ENCODE results near the gene RAPGEF4.

RAPGEF4 gene

DNA sequence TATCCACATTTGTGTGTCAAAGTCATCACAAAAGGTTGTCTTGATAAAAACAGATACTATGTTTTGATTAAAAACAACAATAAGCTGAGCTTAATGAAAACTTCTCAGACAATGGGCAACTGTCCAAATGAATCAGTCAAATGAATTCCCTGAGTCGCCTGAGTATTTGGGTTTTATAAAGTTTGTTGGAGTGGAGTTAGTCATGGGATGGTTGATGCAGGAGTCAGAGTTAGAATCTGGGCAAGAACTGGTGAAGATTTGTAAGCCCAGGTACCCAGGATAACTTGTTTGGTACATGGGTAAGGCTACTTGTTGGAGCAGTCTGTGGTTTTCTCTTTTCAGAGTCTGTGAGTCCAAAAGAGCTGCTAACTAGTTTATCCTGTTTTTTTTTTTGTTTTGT lies 34.4 kb upstream of the RAPGEF4 start:
- H3K27ac ChIP-seq, result no peak overlapping the region
- ChIA-PET CTCF (interaction anchor here (0.7 to 0.8 kb wide), 2 partner anchors 9 to 188 kb away, joined by 3 read pairs; no protein-coding TSS in a partner anchor), POLR2A (ENCODE audit: low non-redundant PET) (no interaction called here)
- peak; percentile 80 for DNase-seq (ENCODE audit: low spot score)
- TF ChIP-seq, protein P1, sequence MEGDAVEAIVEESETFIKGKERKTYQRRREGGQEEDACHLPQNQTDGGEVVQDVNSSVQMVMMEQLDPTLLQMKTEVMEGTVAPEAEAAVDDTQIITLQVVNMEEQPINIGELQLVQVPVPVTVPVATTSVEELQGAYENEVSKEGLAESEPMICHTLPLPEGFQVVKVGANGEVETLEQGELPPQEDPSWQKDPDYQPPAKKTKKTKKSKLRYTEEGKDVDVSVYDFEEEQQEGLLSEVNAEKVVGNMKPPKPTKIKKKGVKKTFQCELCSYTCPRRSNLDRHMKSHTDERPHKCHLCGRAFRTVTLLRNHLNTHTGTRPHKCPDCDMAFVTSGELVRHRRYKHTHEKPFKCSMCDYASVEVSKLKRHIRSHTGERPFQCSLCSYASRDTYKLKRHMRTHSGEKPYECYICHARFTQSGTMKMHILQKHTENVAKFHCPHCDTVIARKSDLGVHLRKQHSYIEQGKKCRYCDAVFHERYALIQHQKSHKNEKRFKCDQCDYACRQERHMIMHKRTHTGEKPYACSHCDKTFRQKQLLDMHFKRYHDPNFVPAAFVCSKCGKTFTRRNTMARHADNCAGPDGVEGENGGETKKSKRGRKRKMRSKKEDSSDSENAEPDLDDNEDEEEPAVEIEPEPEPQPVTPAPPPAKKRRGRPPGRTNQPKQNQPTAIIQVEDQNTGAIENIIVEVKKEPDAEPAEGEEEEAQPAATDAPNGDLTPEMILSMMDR (conservative IDR thresholded peaks at IDR 0.05; ENCODE audit: low read depth), result no peak

- ChIA-PET CTCF (interaction anchor here (0.6 kb wide), 1 partner anchor 76 kb away, joined by 4 read pairs; no protein-coding TSS in a partner anchor), POLR2A (ENCODE audit: low non-redundant PET) (no interaction called here)
- DNase-seq (ENCODE audit: low spot score), result no peak
- H3K27ac ChIP-seq, result no peak overlapping the region
- TF ChIP-seq, protein P1 (conservative IDR thresholded peaks at IDR 0.05; ENCODE audit: low read depth), result no peak
Observed at GRCh38 chr2:172702451-172702850, 33.2 kb upstream of the RAPGEF4 start.

GRCh38 chr2:172704072-172704936 lies 31.3 kb upstream of the RAPGEF4 start:
- DNase-seq (ENCODE audit: low spot score), result peak; percentile 20
- TF ChIP-seq, protein P1 (conservative IDR thresholded peaks at IDR 0.05; ENCODE audit: low read depth), result no peak; the same call in 1 of the 2 replicates
- no peak overlapping the region for H3K27ac ChIP-seq
- ChIA-PET POLR2A (ENCODE audit: low non-redundant PET) (no interaction called here), CTCF (no interaction called here)

DNA sequence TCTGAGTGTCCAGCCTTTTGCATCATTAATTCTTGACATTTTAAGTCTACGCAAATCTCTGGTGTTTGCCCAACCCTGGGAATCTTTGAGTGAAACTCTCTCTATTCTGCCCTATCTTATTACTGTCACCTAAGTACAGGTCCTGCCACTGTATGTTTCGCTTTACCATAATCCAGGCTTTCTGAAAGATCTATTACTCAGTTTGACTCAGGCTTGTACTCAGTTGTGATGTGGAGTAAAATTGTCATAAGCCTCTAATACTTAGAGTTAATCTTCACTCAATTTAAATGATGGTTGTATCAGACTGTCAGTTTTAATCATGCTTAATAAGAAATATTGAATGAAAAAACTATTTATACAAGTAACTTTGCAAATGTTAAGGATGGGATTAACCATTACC lies 30.3 kb upstream of the RAPGEF4 start:
- DNase-seq (ENCODE audit: low spot score), result no peak
- H3K27ac ChIP-seq, result no peak overlapping the region
- TF ChIP-seq, protein P1 (conservative IDR thresholded peaks at IDR 0.05; ENCODE audit: low read depth), result no peak
- POLR2A ChIA-PET (ENCODE audit: low non-redundant PET), result no interaction called here
- CTCF ChIA-PET, result no interaction called here

- POLR2A ChIA-PET (ENCODE audit: low non-redundant PET), result no interaction called here
- TF ChIP-seq, protein P1 (conservative IDR thresholded peaks at IDR 0.05; ENCODE audit: low read depth), result no peak
- H3K27ac ChIP-seq, result no peak overlapping the region
- no peak for DNase-seq (ENCODE audit: low spot score)
- CTCF ChIA-PET, result interaction anchor here (0.5 kb wide), 1 partner anchor 96 kb away, joined by 5 read pairs; no protein-coding TSS in a partner anchor
Observed at GRCh38 chr2:172708247-172708646, 27.4 kb upstream of the RAPGEF4 start.

DNA sequence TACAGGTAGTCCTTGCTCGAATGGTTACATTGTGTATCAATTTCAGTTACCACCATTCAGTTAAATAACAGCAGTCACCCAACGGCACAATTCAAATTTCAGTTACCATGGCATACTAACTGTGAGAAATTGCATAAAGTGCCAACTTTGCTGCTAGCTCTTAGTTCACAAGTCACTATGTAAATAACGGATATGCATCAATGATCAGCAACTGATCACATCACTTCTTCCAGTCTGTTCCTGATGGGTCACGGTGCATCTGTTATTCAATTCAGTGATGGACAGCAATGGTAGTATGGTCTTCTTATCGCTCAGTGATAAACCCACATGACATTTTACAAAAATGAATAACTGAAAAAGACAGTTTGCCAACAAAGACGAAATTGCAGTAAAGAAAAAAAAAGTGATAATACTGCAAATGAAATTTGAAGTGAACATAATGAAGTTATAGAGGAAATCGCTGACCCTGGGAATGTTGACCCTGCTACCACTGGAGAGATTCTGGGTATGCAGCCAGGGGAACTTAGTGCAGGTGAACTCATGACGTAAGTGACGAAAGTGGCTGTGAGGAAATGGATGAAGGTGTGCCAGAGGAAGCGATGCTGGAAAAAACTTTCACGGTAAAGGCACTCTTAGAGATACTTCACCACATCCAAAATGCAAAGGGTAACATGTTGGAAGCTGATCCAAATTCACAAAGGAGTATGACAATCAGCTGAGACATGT lies 25.9 kb upstream of the RAPGEF4 start:
- POLR2A ChIA-PET (ENCODE audit: low non-redundant PET), result no interaction called here
- no peak overlapping the region for H3K27ac ChIP-seq
- DNase-seq (ENCODE audit: low spot score), result no peak
- CTCF ChIA-PET, result interaction anchor here (0.6 to 1.7 kb wide), 7 partner anchors 29 to 933 kb away, joined by 3 to 4 read pairs (median 3); no protein-coding TSS in a partner anchor
- TF ChIP-seq, protein P1 (conservative IDR thresholded peaks at IDR 0.05; ENCODE audit: low read depth), result no peak
